K562 (cell line): Measurements from ENCODE around the gene FASTKD2. TPM values are rescaled to one million over a fixed set of nuclear protein-coding genes. Genes with fewer than 3 reads are reported as not detected.

Experiments used
- BMI1 ChIP-seq: fragments of 150-350 bp; IDR thresholded peaks from 2 replicates; pipeline ENCODE4 v1.6.1; 2014; ENCODE audit warnings: low read length
- CREB3L1 ChIP-seq: fragments of 450-650 bp; IDR thresholded peaks from 2 replicates; pipeline ENCODE4 v1.6.1; 2014; ENCODE audit warnings: low read depth, mild to moderate bottlenecking, moderate library complexity, borderline replicate concordance
- CTCF ChIP-seq, 3 experiments: IDR thresholded peaks in 2 of 3; conservative IDR thresholded peaks in 1 of 3; 2 replicates each; pipeline ENCODE4 v1.5.1; 2011 to 2012; ENCODE audit warnings: low read length in 3 of 3, mild to moderate bottlenecking in 3 of 3, control low read depth in 2 of 3, improper control_type of control experiment in 1 of 3, inconsistent platforms in 1 of 3, low read depth in 1 of 3, mixed read lengths in 1 of 3, moderate library complexity in 1 of 3; ENCODE audit not compliant: insufficient read depth in 2 of 3
- DEAF1 ChIP-seq: fragments of 450-650 bp; formaldehyde crosslinking; IDR thresholded peaks from 2 replicates; pipeline ENCODE4 v1.4.0; 2020; ENCODE audit warnings: mild to moderate bottlenecking, moderate library complexity
- ERF ChIP-seq: fragments of 450-650 bp; formaldehyde crosslinking; IDR thresholded peaks from 2 replicates; pipeline ENCODE4 v1.4.0; 2020; ENCODE audit warnings: mild to moderate bottlenecking, mixed read lengths
- ETS2 ChIP-seq: IDR thresholded peaks from 2 replicates; pipeline ENCODE4 v1.6.1; 2016; ENCODE audit warnings: borderline replicate concordance, missing genetic modification characterization, mild to moderate bottlenecking, moderate library complexity, missing compliant biosample characterization; ENCODE audit not compliant: poor library complexity, severe bottlenecking
- MED1 ChIP-seq: sonication (generic); formaldehyde crosslinking; IDR thresholded peaks from 2 replicates; pipeline ENCODE4 v1.8.1; 2023; ENCODE audit warnings: missing genetic modification reagents, borderline replicate concordance
- NR2C2 ChIP-seq, 2 experiments: fragments of 200-800 bp in 1 of 2; sonication (Bioruptor generic) in 1 of 2; sonication (generic) in 1 of 2; formaldehyde crosslinking in 1 of 2; IDR thresholded peaks; 2 replicates each; pipeline versions ENCODE4 v1.6.1 to v1.8.0; 2016 to 2022; ENCODE audit warnings: mild to moderate bottlenecking in 1 of 2, missing compliant biosample characterization in 1 of 2, missing genetic modification characterization in 1 of 2, missing genetic modification reagents in 1 of 2
- PHF8 ChIP-seq: fragments of 200-600 bp; sonication (generic); IDR thresholded peaks from 2 replicates; pipeline ENCODE4 v1.6.1; 2012; ENCODE audit warnings: mixed run types, mild to moderate bottlenecking, inconsistent platforms, low read length, moderate library complexity, borderline replicate concordance
- RERE ChIP-seq: sonication (generic); formaldehyde crosslinking; IDR thresholded peaks from 2 replicates; pipeline ENCODE4 v1.8.0; 2023; ENCODE audit warnings: missing genetic modification reagents, mild to moderate bottlenecking, borderline replicate concordance
- SIRT6 ChIP-seq: IDR thresholded peaks from one replicate; pipeline ENCODE4 v1.6.1; 2012; ENCODE audit warnings: low read depth, mild to moderate bottlenecking, control low read depth, inconsistent platforms, low read length, moderate library complexity
- SUPT5H ChIP-seq: fragments of 450-650 bp; IDR thresholded peaks from 2 replicates; pipeline ENCODE4 v1.6.1; 2016
- TGIF2 ChIP-seq: sonication (generic); formaldehyde crosslinking; IDR thresholded peaks from 2 replicates; pipeline ENCODE4 v1.8.1; 2022; ENCODE audit warnings: mild to moderate bottlenecking, missing genetic modification reagents, moderate library complexity
- ZNF347 ChIP-seq: fragments of 450-650 bp; formaldehyde crosslinking; IDR thresholded peaks from 2 replicates; pipeline ENCODE4 v1.4.0; 2020; ENCODE audit warnings: low read depth, mild to moderate bottlenecking, moderate library complexity
- polyA plus RNA-seq, 8 experiments: library from polyadenylated mRNA; depleted of rRNA in 4 of 8; stranded (reverse) in 5 of 8; unstranded in 3 of 8; fragments of >200 nt; fragmentation: Nextera tagmentation in 2 of 8; fragmentation: Illumina TruSeq in 1 of 8; extraction: Ambion mirVana in 2 of 8; extraction: Trizol in 1 of 8; gene quantifications; 2 replicates each; pipeline versions ENCODE4 v1.2.1 to v1.2.3, GENCODE V29; 2011 to 2014; ENCODE audit warnings: inconsistent platforms in 1 of 8, missing spikeins in 1 of 8
- total RNA-seq, 7 experiments: library from RNA; depleted of rRNA in 6 of 7; stranded (reverse); fragments of >200 nt in 6 of 7; fragmentation: Illumina TruSeq in 2 of 7; extraction: Trizol in 2 of 7; gene quantifications; 2 replicates each; pipeline versions ENCODE4 v1.2.1 to v1.2.3, GENCODE V29; 2011 to 2021; ENCODE audit warnings: low replicate concordance in 1 of 7

The FASTKD2 gene
- total and polyA plus RNA-seq, 9 of the 15 experiments (the other 6 are each of a cell fraction or from before 2014, with no cell fraction given), result 20.8 to 90.6 (median 39.1) TPM

GRCh38 chr2:206800506-206801417 lies 35.4 kb downstream of the FASTKD2 start (continued):
- TF ChIP-seq CREB3L1 (no peak), TGIF2 (no peak), DEAF1 (CRISPR knock-in tag) (peak; percentile 41), PHF8 (no peak), SIRT6 (no peak), MED1 (CRISPR knock-in tag) (no peak), CTCF (IDR thresholded peaks at IDR 0.05 in 2 of 3, conservative IDR thresholded peaks at IDR 0.05 in 1 of 3; ENCODE audit: insufficient read depth in 2 of 3, low read depth in 1 of 3, low read length in 3 of 3) (peak; percentile 51 to 72 (median 57)), NR2C2 (CRISPR knock-in tag; IDR thresholded peaks at IDR 0.05) (no peak), NR2C2 (tag; IDR thresholded peaks at IDR 0.05) (no peak), ETS2 (tag) (no peak), ZNF347 (CRISPR knock-in tag) (no peak), BMI1 (no peak), RERE (no peak), ERF (CRISPR knock-in tag) (no peak), SUPT5H (no peak)
